SK-N-MC (cell line): ENCODE data around the gene ARID1B.

Experiments used
- EZH2 ChIP-seq: fragments of 200-600 bp; sonication (generic); IDR thresholded peaks from one replicate; pipeline ENCODE4 v1.6.1; 2017; ENCODE audit warnings: antibody characterized with exemption
- POLR2AphosphoS5 ChIP-seq: IDR thresholded peaks from 2 replicates; pipeline ENCODE4 v1.6.1; 2012; ENCODE audit warnings: mild to moderate bottlenecking, low read depth, low read length, borderline replicate concordance

- TF ChIP-seq EZH2 (no peak), POLR2AphosphoS5 (no peak)
Measured at GRCh38 chr6:157213907-157214565, 436.9 kb downstream of the ARID1B start.
